Fibroblast of lung (primary cell): ENCODE measurements around the gene WWTR1. TPM values are rescaled to one million over a fixed set of nuclear protein-coding genes. Genes with fewer than 3 reads are reported as not detected.

Experiments
- DNase-seq, 2 donors: peaks; one replicate each; pipeline versions ENCODE4 v3.0.0 to v3.0.0-alpha.2; 2010; ENCODE audit warnings: low read depth in 2 of 2
- H2AFZ ChIP-seq: 2 replicates; pipeline ENCODE4 v1.5.1; 2012; ENCODE audit warnings: low read length, control low read depth, inconsistent platforms
- H3K27ac ChIP-seq: 2 replicates; pipeline ENCODE4 v1.5.1; 2011; ENCODE audit warnings: low read length, control low read depth; ENCODE audit not compliant: insufficient read depth
- H3K27me3 ChIP-seq: 2 replicates; pipeline ENCODE4 v1.5.1; 2011; ENCODE audit warnings: mild to moderate bottlenecking, low read length; ENCODE audit not compliant: control insufficient read depth, insufficient read depth
- H3K36me3 ChIP-seq: 2 replicates; pipeline ENCODE4 v1.5.1; 2011; ENCODE audit warnings: low read length; ENCODE audit not compliant: control insufficient read depth, insufficient read depth
- H3K4me1 ChIP-seq: 2 replicates; pipeline ENCODE4 v1.5.1; 2011; ENCODE audit warnings: low read length; ENCODE audit not compliant: control insufficient read depth, insufficient read depth; ENCODE audit errors: extremely low read depth
- H3K4me2 ChIP-seq: 2 replicates; pipeline ENCODE4 v1.5.1; 2011; ENCODE audit warnings: low read length, control low read depth; ENCODE audit not compliant: insufficient read depth; ENCODE audit errors: extremely low read depth
- H3K4me3 ChIP-seq, 4 experiments: fragments of 200-600 bp in 1 of 4; sonication (generic) in 1 of 4; replicated peaks in 1 of 4; 2 replicates each; pipeline ENCODE4 v1.5.1; 2011 to 2016; ENCODE audit warnings: low read length in 4 of 4, low read depth in 3 of 4, mild to moderate bottlenecking in 3 of 4, control low read depth in 2 of 4, inconsistent platforms in 1 of 4, mixed read lengths in 1 of 4; ENCODE audit not compliant: insufficient read depth in 1 of 4; ENCODE audit errors: control extremely low read depth in 1 of 4
- H3K79me2 ChIP-seq: 2 replicates; pipeline ENCODE4 v1.5.1; 2012; ENCODE audit warnings: mild to moderate bottlenecking, low read length, inconsistent platforms; ENCODE audit not compliant: control insufficient read depth, insufficient read depth
- H3K9ac ChIP-seq: 2 replicates; pipeline ENCODE4 v1.5.1; 2011; ENCODE audit warnings: mild to moderate bottlenecking, low read length, control low read depth; ENCODE audit not compliant: insufficient read depth
- H3K9me3 ChIP-seq: 2 replicates; pipeline ENCODE4 v1.5.1; 2012; ENCODE audit warnings: low read depth, low read length; ENCODE audit not compliant: control insufficient read depth, insufficient read depth
- H4K20me1 ChIP-seq: 2 replicates; pipeline ENCODE4 v1.5.1; 2011; ENCODE audit warnings: low read length; ENCODE audit not compliant: control insufficient read depth, insufficient read depth; ENCODE audit errors: extremely low read depth
- CTCF ChIP-seq, 2 donors: IDR thresholded peaks in 1 of 2; conservative IDR thresholded peaks in 1 of 2; 1 replicate in 1 of 2; 2 replicates in 1 of 2; pipeline ENCODE4 v1.5.1; 2011 to 2012; ENCODE audit warnings: low read length in 2 of 2, control low read depth in 1 of 2, inconsistent platforms in 1 of 2, low read depth in 1 of 2, mild to moderate bottlenecking in 1 of 2
- EZH2 ChIP-seq: IDR thresholded peaks from 2 replicates; pipeline ENCODE4 v1.5.1; 2012; ENCODE audit warnings: low read length, control low read depth, mild to moderate bottlenecking; ENCODE audit errors: missing control alignments
- polyA plus RNA-seq, 2 donors: library from polyadenylated mRNA; depleted of rRNA in 1 of 2; stranded (reverse) in 1 of 2; unstranded in 1 of 2; fragments of >200 nt; gene quantifications; 2 replicates each; pipeline ENCODE4 v1.2.1, GENCODE V29; 2011 to 2012; ENCODE audit warnings: missing spikeins in 1 of 2
- total RNA-seq: library from RNA; depleted of rRNA; stranded (reverse); fragments of >200 nt; gene quantifications from 2 replicates; pipeline ENCODE4 v1.2.1, GENCODE V29; 2014

Gene WWTR1
- total and polyA plus RNA-seq, 2 donors (not counting 1 experiment from before 2014, with no cell fraction given), result 13.7 to 71.5 TPM

GRCh38 chr3:149620291-149621020, 37.4 kb downstream of the WWTR1 start:
- TF ChIP-seq EZH2, result no peak
- no peak for TF ChIP-seq CTCF (conservative IDR thresholded peaks at IDR 0.05 in 1 of 2, IDR thresholded peaks at IDR 0.05 in 1 of 2; ENCODE audit: low read depth in 1 of 2, low read length in 2 of 2)
- H3K79me2 ChIP-seq, result peaks cover 61% of the 10 kb centered on the region
- H2AFZ ChIP-seq, result no peak overlapping the region
- no peak overlapping the region for H3K4me3 ChIP-seq
- peak; percentile 58 to 89 for DNase-seq
- H3K36me3 ChIP-seq, result no peaks in the 10 kb centered on the region
- peak overlapping the region; percentile 7 for H3K27ac ChIP-seq
- H3K9ac ChIP-seq, result no peak overlapping the region
- no peaks in the 10 kb centered on the region for H3K9me3 ChIP-seq
- H4K20me1 ChIP-seq, result no peaks in the 10 kb centered on the region
- no peaks in the 10 kb centered on the region for H3K27me3 ChIP-seq
- H3K4me2 ChIP-seq, result peak overlapping the region; percentile 25
- peaks cover 6% of the 10 kb centered on the region for H3K4me1 ChIP-seq

GRCh38 chr3:149619136-149619535, 38.7 kb downstream of the WWTR1 start:
- Histone ChIP-seq H2AFZ (no peak overlapping the region), H3K4me1 (peaks cover 6% of the 10 kb centered on the region), H3K4me3 (no peak overlapping the region), H3K9me3 (no peaks in the 10 kb centered on the region), H4K20me1 (no peaks in the 10 kb centered on the region), H3K36me3 (no peaks in the 10 kb centered on the region), H3K4me2 (no peak overlapping the region), H3K27me3 (no peaks in the 10 kb centered on the region), H3K9ac (no peak overlapping the region), H3K79me2 (peaks cover 65% of the 10 kb centered on the region), H3K27ac (no peak overlapping the region)
- peak in 1 of 2 donors; percentile 26 for DNase-seq
- TF ChIP-seq EZH2 (no peak), CTCF (conservative IDR thresholded peaks at IDR 0.05 in 1 of 2, IDR thresholded peaks at IDR 0.05 in 1 of 2; ENCODE audit: low read depth in 1 of 2, low read length in 2 of 2) (no peak)

- Histone ChIP-seq H3K4me2 (no peak overlapping the region), H3K27me3 (no peaks in the 10 kb centered on the region), H3K4me3 (no peak overlapping the region), H3K27ac (no peak overlapping the region), H3K36me3 (no peaks in the 10 kb centered on the region), H3K9me3 (no peaks in the 10 kb centered on the region), H3K79me2 (peaks cover 63% of the 10 kb centered on the region), H2AFZ (no peak overlapping the region), H4K20me1 (no peaks in the 10 kb centered on the region), H3K9ac (no peak overlapping the region), H3K4me1 (peaks cover 6% of the 10 kb centered on the region)
- peak in 1 of 2 donors; percentile 52 for DNase-seq
- TF ChIP-seq EZH2, result no peak
- TF ChIP-seq CTCF (conservative IDR thresholded peaks at IDR 0.05 in 1 of 2, IDR thresholded peaks at IDR 0.05 in 1 of 2; ENCODE audit: low read depth in 1 of 2, low read length in 2 of 2), result no peak
These were observed 39.4 kb downstream of the WWTR1 start for GRCh38 chr3:149618151-149619123.
